Chondrocyte (in vitro differentiated cells): ENCODE measurements around the gene XK. TPM values are rescaled to one million over a fixed set of nuclear protein-coding genes. Genes with fewer than 3 reads are reported as not detected.

ENCODE experiments used
- DNase-seq: peaks from one replicate; pipeline ENCODE4 v3.0.0; 2021; ENCODE audit warnings: mixed read lengths, low spot score
- H3K27ac Mint-ChIP-seq: one replicate; pipeline ENCODE4 v1.8.0; 2021; ENCODE audit warnings: mild to moderate bottlenecking, moderate library complexity, mixed read lengths; ENCODE audit not compliant: unreplicated experiment
- H3K27me3 Mint-ChIP-seq: 2 replicates; pipeline ENCODE4 v1.8.0; 2021; ENCODE audit warnings: low read depth, mixed read lengths
- H3K36me3 Mint-ChIP-seq: 2 replicates; pipeline ENCODE4 v1.8.0; 2021; ENCODE audit warnings: low read depth, mixed read lengths
- H3K4me1 Mint-ChIP-seq: 2 replicates; pipeline ENCODE4 v1.8.0; 2021; ENCODE audit warnings: low read depth, mild to moderate bottlenecking, mixed read lengths
- H3K4me3 Mint-ChIP-seq: one replicate; pipeline ENCODE4 v1.8.0; 2021; ENCODE audit warnings: mild to moderate bottlenecking, moderate library complexity, mixed read lengths; ENCODE audit not compliant: unreplicated experiment
- H3K9me3 Mint-ChIP-seq: 2 replicates; pipeline ENCODE4 v1.8.0; 2021; ENCODE audit warnings: low read depth, mixed read lengths
- total RNA-seq: library from RNA; stranded (reverse); gene quantifications from 3 replicates; pipeline ENCODE4 v1.2.1, GENCODE V29; 2021
- TF ChIP-seq, protein P1 (sequence below): fragments of 200-600 bp; sonication (generic); IDR thresholded peaks from 2 replicates; pipeline ENCODE4 v1.5.0; 2021; ENCODE audit warnings: antibody characterized with exemption, mild to moderate bottlenecking, moderate library complexity

The XK gene
- total RNA-seq, 1 donor from 2014 or later, result 0.07 TPM

DNA sequence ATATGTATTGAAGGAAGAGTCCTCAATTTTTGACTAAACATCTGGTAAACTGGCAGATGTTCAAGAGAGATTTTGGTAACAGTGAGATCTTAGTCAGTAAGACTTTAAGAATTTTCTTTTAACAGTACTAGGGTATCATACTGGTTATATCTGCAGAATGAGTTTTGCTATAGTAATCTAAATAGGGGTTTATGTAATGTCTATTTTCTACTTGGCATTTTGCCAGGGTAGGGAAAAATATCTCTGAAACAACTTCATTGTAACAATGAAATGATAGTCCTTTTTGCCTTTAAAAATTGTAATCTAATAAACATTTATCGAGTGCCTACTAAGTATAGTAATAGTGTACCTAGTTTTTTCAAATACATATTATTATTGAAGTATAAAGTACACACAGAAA lies 32.1 kb downstream of the XK start:
- Mint-ChIP-seq H3K27me3 (peaks cover 10% of the 10 kb centered on the region), H3K9me3 (peaks cover 18% of the 10 kb centered on the region), H3K36me3 (no peaks in the 10 kb centered on the region), H3K4me3 (no peak overlapping the region), H3K4me1 (peaks cover 6% of the 10 kb centered on the region), H3K27ac (no peak overlapping the region)
- TF ChIP-seq, protein P1, sequence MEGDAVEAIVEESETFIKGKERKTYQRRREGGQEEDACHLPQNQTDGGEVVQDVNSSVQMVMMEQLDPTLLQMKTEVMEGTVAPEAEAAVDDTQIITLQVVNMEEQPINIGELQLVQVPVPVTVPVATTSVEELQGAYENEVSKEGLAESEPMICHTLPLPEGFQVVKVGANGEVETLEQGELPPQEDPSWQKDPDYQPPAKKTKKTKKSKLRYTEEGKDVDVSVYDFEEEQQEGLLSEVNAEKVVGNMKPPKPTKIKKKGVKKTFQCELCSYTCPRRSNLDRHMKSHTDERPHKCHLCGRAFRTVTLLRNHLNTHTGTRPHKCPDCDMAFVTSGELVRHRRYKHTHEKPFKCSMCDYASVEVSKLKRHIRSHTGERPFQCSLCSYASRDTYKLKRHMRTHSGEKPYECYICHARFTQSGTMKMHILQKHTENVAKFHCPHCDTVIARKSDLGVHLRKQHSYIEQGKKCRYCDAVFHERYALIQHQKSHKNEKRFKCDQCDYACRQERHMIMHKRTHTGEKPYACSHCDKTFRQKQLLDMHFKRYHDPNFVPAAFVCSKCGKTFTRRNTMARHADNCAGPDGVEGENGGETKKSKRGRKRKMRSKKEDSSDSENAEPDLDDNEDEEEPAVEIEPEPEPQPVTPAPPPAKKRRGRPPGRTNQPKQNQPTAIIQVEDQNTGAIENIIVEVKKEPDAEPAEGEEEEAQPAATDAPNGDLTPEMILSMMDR, result no peak
- DNase-seq, result no peak

DNA sequence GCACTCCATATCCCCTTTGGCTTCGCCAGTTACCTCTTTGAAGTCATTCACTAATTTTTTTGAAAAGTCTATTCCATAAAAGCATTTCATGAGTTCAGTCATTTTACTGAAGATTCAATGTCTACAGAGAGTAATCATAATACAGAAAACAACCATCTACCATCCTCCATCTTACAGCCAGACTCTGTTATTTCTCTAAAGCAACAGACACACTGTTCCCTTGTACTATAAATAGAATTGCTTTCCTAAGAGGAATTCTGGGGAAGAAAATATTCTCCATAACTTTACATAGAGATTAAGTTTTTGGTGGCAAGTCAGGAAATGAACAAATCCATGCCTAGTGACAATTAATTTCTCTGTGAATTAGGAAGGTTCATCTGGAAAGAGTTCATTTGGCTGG lies 37.0 kb downstream of the XK start:
- TF ChIP-seq, protein P1, result no peak
- no peaks in the 10 kb centered on the region for H3K36me3 Mint-ChIP-seq
- H3K4me1 Mint-ChIP-seq, result peaks cover 10% of the 10 kb centered on the region
- no peak overlapping the region for H3K4me3 Mint-ChIP-seq
- peaks cover 7% of the 10 kb centered on the region for H3K27me3 Mint-ChIP-seq
- no peak for DNase-seq
- peaks cover 21% of the 10 kb centered on the region for H3K9me3 Mint-ChIP-seq
- H3K27ac Mint-ChIP-seq, result no peak overlapping the region

DNA sequence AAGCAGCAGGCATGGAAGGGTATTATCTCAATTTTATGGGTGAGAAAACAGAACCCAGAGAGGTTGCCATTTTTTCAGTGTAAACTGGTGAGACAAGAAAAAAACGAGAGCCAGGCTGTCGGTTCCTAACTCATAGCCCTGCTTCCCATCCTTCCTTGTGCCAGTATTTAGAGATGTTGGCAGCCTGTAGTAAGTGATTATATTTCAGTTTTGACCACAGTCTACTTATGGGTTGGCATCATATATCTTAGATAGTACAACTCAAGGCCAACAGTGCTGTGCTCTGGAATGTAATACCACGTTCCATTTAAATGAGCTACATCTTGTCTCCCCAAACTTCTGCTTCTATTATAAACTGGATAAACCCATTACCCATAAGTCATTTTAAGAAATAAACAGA lies 40.8 kb downstream of the XK start:
- H3K36me3 Mint-ChIP-seq, result no peaks in the 10 kb centered on the region

DNA sequence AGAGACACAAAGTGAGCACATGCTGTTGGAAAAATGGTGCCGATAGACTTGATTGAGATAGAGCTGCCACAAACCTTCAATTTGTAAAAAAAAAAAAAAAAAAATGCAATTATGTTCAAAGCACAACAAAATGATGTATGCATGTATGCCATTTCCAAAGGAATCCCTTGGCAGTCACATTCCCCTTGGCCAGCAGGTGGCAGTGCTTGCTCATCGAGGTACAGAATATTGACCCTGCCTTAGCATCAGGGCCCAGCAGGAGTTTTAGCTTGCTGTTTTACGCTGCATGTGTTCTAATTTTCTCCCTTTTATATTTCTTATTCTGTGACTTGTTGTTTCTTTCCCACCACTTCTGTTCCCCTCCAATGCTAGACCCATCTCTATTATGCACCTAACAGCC lies 59.8 kb downstream of the XK start:
- DNase-seq, result no peak
- no peak overlapping the region for H3K27ac Mint-ChIP-seq
- TF ChIP-seq, protein P1, result peak; percentile 87

More for the DNA sequence above, 40.8 kb downstream of the XK start:
- peaks cover 4% of the 10 kb centered on the region for H3K27me3 Mint-ChIP-seq
- peaks cover 10% of the 10 kb centered on the region for H3K4me1 Mint-ChIP-seq
- H3K4me3 Mint-ChIP-seq, result no peak overlapping the region
- TF ChIP-seq, protein P1, result no peak
- DNase-seq, result no peak
- H3K9me3 Mint-ChIP-seq, result peaks cover 13% of the 10 kb centered on the region
- H3K27ac Mint-ChIP-seq, result no peak overlapping the region

DNA sequence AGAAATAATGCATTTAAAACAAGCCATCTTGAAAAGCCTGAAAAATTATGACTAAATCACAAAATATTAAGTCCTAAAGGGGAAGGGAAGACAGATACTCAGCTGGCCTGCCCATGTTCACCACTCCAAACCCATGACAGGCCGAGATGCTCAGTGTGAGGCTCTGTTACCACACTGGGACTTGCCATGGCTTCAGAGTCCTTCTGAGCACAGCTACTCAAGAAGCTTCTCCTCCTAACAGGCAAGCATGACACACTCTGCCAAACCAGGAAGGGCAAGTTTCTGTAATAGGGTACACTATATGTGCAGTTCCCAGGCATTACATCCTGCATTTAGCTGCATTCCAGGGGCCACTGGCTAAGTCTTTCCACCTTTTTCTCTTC lies 60.2 kb downstream of the XK start:
- no peak overlapping the region for H3K27ac Mint-ChIP-seq
- no peak for DNase-seq

More for the DNA sequence above, 59.8 kb downstream of the XK start:
- H3K9me3 Mint-ChIP-seq, result peaks cover 4% of the 10 kb centered on the region
- no peaks in the 10 kb centered on the region for H3K4me1 Mint-ChIP-seq
- H3K36me3 Mint-ChIP-seq, result no peaks in the 10 kb centered on the region
- H3K27me3 Mint-ChIP-seq, result peaks cover 15% of the 10 kb centered on the region
- H3K4me3 Mint-ChIP-seq, result no peak overlapping the region

More for the DNA sequence above, 60.2 kb downstream of the XK start:
- TF ChIP-seq, protein P1, result no peak
- Mint-ChIP-seq H3K36me3 (no peaks in the 10 kb centered on the region), H3K27me3 (peaks cover 10% of the 10 kb centered on the region), H3K4me1 (no peaks in the 10 kb centered on the region), H3K4me3 (no peak overlapping the region), H3K9me3 (peaks cover 4% of the 10 kb centered on the region)
